CD14-positive monocyte (primary cell): Measurements from ENCODE around the gene ALG11. TPM values are rescaled to one million over a fixed set of nuclear protein-coding genes. Genes with fewer than 3 reads are reported as not detected.

Experiments used
- DNase-seq, 3 donors: peaks; one replicate each; pipeline ENCODE4 v3.0.0-alpha.2; 2011 to 2022
- H2AFZ ChIP-seq: 2 replicates; pipeline ENCODE4 v1.6.0; 2012; ENCODE audit warnings: mild to moderate bottlenecking, low read depth, low read length, inconsistent platforms; ENCODE audit not compliant: insufficient read depth, poor library complexity, severe bottlenecking
- H3K27ac ChIP-seq, 2 donors: 1 replicate in 1 of 2; 2 replicates in 1 of 2; pipeline ENCODE4 v1.5.1; 2012 to 2013; ENCODE audit warnings: low read length in 2 of 2, control low read depth in 1 of 2, inconsistent platforms in 1 of 2, low read depth in 1 of 2, mild to moderate bottlenecking in 1 of 2
- H3K27me3 ChIP-seq, 2 donors: one replicate each; pipeline versions ENCODE4 v1.6.0 to v1.6.1; 2011 to 2013; ENCODE audit warnings: low read length in 2 of 2; ENCODE audit not compliant: control insufficient read depth in 2 of 2, insufficient read depth in 2 of 2
- H3K36me3 ChIP-seq, 2 donors: replicated peaks in 1 of 2; 1 replicate in 1 of 2; 2 replicates in 1 of 2; pipeline versions ENCODE4 v1.5.1 to v1.6.1; 2012 to 2013; ENCODE audit warnings: low read length in 2 of 2, control low read depth in 1 of 2, inconsistent platforms in 1 of 2, mild to moderate bottlenecking in 1 of 2; ENCODE audit not compliant: insufficient read depth in 2 of 2, control insufficient read depth in 1 of 2
- H3K4me1 ChIP-seq, 2 donors: 1 replicate in 1 of 2; 2 replicates in 1 of 2; pipeline versions ENCODE4 v1.5.1 to v1.6.1; 2012 to 2013; ENCODE audit warnings: low read length in 2 of 2, control low read depth in 1 of 2, inconsistent platforms in 1 of 2, mild to moderate bottlenecking in 1 of 2, moderate library complexity in 1 of 2; ENCODE audit not compliant: insufficient read depth in 2 of 2, control insufficient read depth in 1 of 2
- H3K4me2 ChIP-seq: replicated peaks from 2 replicates; pipeline ENCODE3; 2012; ENCODE audit warnings: low read length, moderate library complexity, mild to moderate bottlenecking; ENCODE audit not compliant: poor library complexity, severe bottlenecking; ENCODE audit errors: extremely low read depth
- H3K4me3 ChIP-seq, 3 experiments: fragments of 200-600 bp in 1 of 3; sonication (generic) in 1 of 3; replicated peaks in 1 of 3; 1 replicate in 2 of 3; 2 replicates in 1 of 3; pipeline ENCODE4 v1.5.1; 2011 to 2013; ENCODE audit warnings: low read length in 3 of 3, mild to moderate bottlenecking in 3 of 3, control low read depth in 2 of 3, low read depth in 2 of 3, inconsistent platforms in 1 of 3, moderate library complexity in 1 of 3
- H3K79me2 ChIP-seq: 2 replicates; pipeline ENCODE4 v1.6.0; 2012; ENCODE audit warnings: mild to moderate bottlenecking, control low read depth, inconsistent platforms, low read length, moderate library complexity; ENCODE audit not compliant: insufficient read depth
- H3K9ac ChIP-seq: 2 replicates; pipeline ENCODE4 v1.6.0; 2017; ENCODE audit warnings: low read length, mild to moderate bottlenecking; ENCODE audit not compliant: insufficient read depth, poor library complexity, severe bottlenecking
- H3K9me3 ChIP-seq, 2 donors: replicated peaks in 1 of 2; 1 replicate in 1 of 2; 2 replicates in 1 of 2; pipeline versions ENCODE4 v1.5.1 to v1.6.1; 2012 to 2013; ENCODE audit warnings: low read length in 2 of 2, control low read depth in 1 of 2; ENCODE audit not compliant: control insufficient read depth in 1 of 2, insufficient read depth in 1 of 2
- H4K20me1 ChIP-seq: 2 replicates; pipeline ENCODE4 v1.6.0; 2012; ENCODE audit warnings: mild to moderate bottlenecking, low read length, control low read depth, moderate library complexity; ENCODE audit not compliant: insufficient read depth
- H3K27ac Mint-ChIP-seq, 7 donors: one replicate each; pipeline ENCODE4 v1.8.0; 2020; ENCODE audit warnings: mild to moderate bottlenecking in 7 of 7, mixed read lengths in 7 of 7, moderate library complexity in 6 of 7, inconsistent platforms in 2 of 7
- H3K27me3 Mint-ChIP-seq, 3 donors: one replicate each; pipeline ENCODE4 v1.8.0; 2021 to 2022; ENCODE audit warnings: low read depth in 3 of 3, mild to moderate bottlenecking in 3 of 3, mixed read lengths in 3 of 3, moderate library complexity in 3 of 3, inconsistent platforms in 1 of 3
- H3K36me3 Mint-ChIP-seq, 2 donors: one replicate each; pipeline ENCODE4 v1.8.0; 2020; ENCODE audit warnings: mixed read lengths in 2 of 2, inconsistent platforms in 1 of 2, mild to moderate bottlenecking in 1 of 2
- H3K4me1 Mint-ChIP-seq: one replicate; pipeline ENCODE4 v1.8.0; 2020; ENCODE audit warnings: mild to moderate bottlenecking, mixed read lengths
- H3K4me3 Mint-ChIP-seq, 2 donors: one replicate each; pipeline ENCODE4 v1.8.0; 2020; ENCODE audit warnings: mild to moderate bottlenecking in 2 of 2, mixed read lengths in 2 of 2, moderate library complexity in 1 of 2
- H3K9me3 Mint-ChIP-seq, 7 donors: one replicate each; pipeline ENCODE4 v1.8.0; 2020 to 2022; ENCODE audit warnings: mixed read lengths in 7 of 7, mild to moderate bottlenecking in 6 of 7, moderate library complexity in 6 of 7, inconsistent platforms in 2 of 7
- CTCF ChIP-seq: fragments of 200-600 bp; IDR thresholded peaks from one replicate; pipeline ENCODE4 v1.8.0; 2022; ENCODE audit warnings: antibody characterized with exemption, mild to moderate bottlenecking
- WGBS: methylation state at CpG from one replicate; pipeline ENCODE4 v1.1.5; 2013; ENCODE audit warnings: missing lambda C conversion rate; ENCODE audit not compliant: insufficient coverage; 5-methylcytosine and 5-hydroxymethylcytosine counted together
- intact Hi-C, 2 donors: fragments of 100-400 bp; cut with micrococcal nuclease; formaldehyde crosslinking; loops; one replicate each; pipeline versions ENCODE4 v1.15.0 to v1.15.1; 2023
- polyA plus RNA-seq, 3 donors: library from polyadenylated mRNA; depleted of rRNA in 1 of 3; unstranded in 2 of 3; stranded (reverse) in 1 of 3; fragments of 300-500 nt in 2 of 3; fragments of >200 nt in 1 of 3; fragmentation: Illumina TruSeq in 2 of 3; gene quantifications; 1 replicate in 2 of 3; 2 replicates in 1 of 3; pipeline ENCODE4 v1.2.3, GENCODE V29; 2012 to 2021

ALG11 gene
- polyA plus RNA-seq, 3 donors: 3.7 to 16.9 (median 14.2) TPM

GRCh38 chr13:51976423-51976822 is 35.8 kb upstream of the ALG11 start:
- no peaks in the 10 kb centered on the region for H3K36me3 ChIP-seq
- intact Hi-C loops: no loop called here
- H3K27me3 ChIP-seq: no peaks in the 10 kb centered on the region
- TF ChIP-seq CTCF: no peak
- H3K4me3 ChIP-seq: no peak overlapping the region
- no peak for DNase-seq
- H2AFZ ChIP-seq: no peak overlapping the region
- H3K9me3 ChIP-seq: no peaks in the 10 kb centered on the region
- no peaks in the 10 kb centered on the region for H3K79me2 ChIP-seq
- no peaks in the 10 kb centered on the region for H4K20me1 ChIP-seq
- no peaks in the 10 kb centered on the region for H3K4me1 ChIP-seq
- Mint-ChIP-seq H3K4me3 (no peak overlapping the region), H3K4me1 (no peaks in the 10 kb centered on the region), H3K9me3 (peaks cover 0 to 3% (median 0%) of the 10 kb centered on the region in 7 donors), H3K27me3 (peaks cover 0 to 3% (median 3%) of the 10 kb centered on the region in 3 donors), H3K27ac (no peak overlapping the region), H3K36me3 (no peaks in the 10 kb centered on the region)
- no peak overlapping the region for H3K27ac ChIP-seq
- H3K9ac ChIP-seq: no peak overlapping the region
- H3K4me2 ChIP-seq: no peak overlapping the region
- no CpG with 5 or more reads among the region's 1 CpG for whole genome bisulfite sequencing

- Histone ChIP-seq H3K27ac (no peak overlapping the region), H2AFZ (no peak overlapping the region), H3K9me3 (no peaks in the 10 kb centered on the region), H3K9ac (no peak overlapping the region), H3K4me3 (no peak overlapping the region), H3K4me2 (no peak overlapping the region), H4K20me1 (no peaks in the 10 kb centered on the region), H3K79me2 (no peaks in the 10 kb centered on the region), H3K4me1 (no peaks in the 10 kb centered on the region), H3K27me3 (no peaks in the 10 kb centered on the region), H3K36me3 (no peaks in the 10 kb centered on the region)
- Mint-ChIP-seq H3K4me3 (no peak overlapping the region), H3K27ac (no peak overlapping the region), H3K9me3 (peaks cover 0 to 3% (median 0%) of the 10 kb centered on the region in 7 donors), H3K27me3 (peaks cover 0 to 3% (median 3%) of the 10 kb centered on the region in 3 donors), H3K4me1 (no peaks in the 10 kb centered on the region), H3K36me3 (no peaks in the 10 kb centered on the region)
- DNase-seq: no peak
- no CpG with 5 or more reads among the region's 5 CpGs for WGBS
- intact Hi-C loops: no loop called here
- TF ChIP-seq CTCF: no peak
Measured at GRCh38 chr13:51976890-51977289, 35.3 kb upstream of the ALG11 start.
